ENCODE data around the gene TCERG1L.

DNA sequence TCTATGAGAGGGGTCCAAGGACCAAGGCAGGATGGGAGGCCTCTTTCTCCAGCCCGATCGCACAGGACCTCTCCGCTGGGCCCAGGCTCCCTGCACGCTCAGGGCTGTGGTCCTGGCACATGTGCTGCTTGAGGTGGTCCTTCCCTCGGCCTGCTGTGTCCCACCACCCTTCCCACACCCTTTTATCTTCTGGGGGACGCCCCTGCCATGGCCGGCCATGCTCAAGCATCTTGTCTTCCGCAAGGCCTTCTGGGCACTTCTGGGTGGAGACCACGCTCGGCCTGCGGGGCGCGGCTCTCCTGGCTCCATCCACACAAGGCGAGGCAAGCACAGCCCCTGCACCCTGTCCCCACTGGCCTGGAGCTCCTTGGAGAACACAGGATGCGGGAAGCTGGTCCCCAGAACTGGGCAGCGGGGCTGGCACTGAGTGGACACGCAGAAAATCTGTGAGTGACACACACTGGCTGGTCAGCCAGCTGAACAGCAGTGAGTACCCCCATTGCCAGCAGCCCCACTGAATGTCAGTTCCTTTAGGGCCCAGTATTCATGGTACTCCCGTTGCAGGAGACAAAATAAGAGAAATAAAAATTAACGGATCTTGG lies 115.9 kb downstream of the TCERG1L start:
- TF ChIP-seq CTCF (IDR thresholded peaks at IDR 0.05) (no peak), POLR2A (IDR thresholded peaks at IDR 0.05) (no peak), EP300 (IDR thresholded peaks at IDR 0.05) (no peak)

All from stomach (tissue), 4 donors.